GM13977 (cell line): ENCODE measurements around the gene DNAH6.

Experiments used
- DNase-seq: peaks from one replicate; pipeline ENCODE4 v3.0.0; 2012; ENCODE audit warnings: low spot score
- in situ Hi-C: fragments of 300-500 bp; cut with MboI; formaldehyde crosslinking; loops from one replicate; pipeline ENCODE4 v1.12.0; 2022; ENCODE audit warnings: low sequenced_read_pairs, low pct_unique_long_range_greater_than_20kb, mixed read lengths, inconsistent platforms; ENCODE audit not compliant: unreplicated experiment
- TF ChIP-seq, protein P1 (sequence below): IDR thresholded peaks from 2 replicates; pipeline ENCODE4 v1.5.1; 2012; ENCODE audit warnings: mild to moderate bottlenecking, control low read depth; ENCODE audit not compliant: insufficient read depth; ENCODE audit errors: extremely low read depth, missing control alignments

The DNAH6 gene

DNA sequence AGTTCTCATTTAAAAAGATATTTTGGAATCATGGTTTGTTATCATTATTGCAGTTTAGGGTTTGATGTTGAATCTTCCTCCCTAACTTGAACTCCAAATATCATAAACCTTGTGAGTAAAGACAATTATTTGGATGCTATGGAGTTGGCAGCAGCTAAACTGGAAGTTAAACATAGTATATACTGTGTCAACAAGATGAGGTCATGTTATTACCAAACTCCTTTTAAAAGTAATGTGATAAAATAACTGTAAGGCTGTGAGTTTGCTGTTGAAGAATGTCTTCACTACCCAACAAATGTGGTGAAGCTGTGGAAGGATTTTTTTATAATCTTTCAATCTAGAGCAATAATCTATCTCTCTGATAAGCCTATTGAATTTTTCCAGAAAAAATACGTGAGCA is 16.0 kb downstream of the DNAH6 start:
- in situ Hi-C loops, result no loop called here
- DNase-seq, result no peak
- TF ChIP-seq, protein P1, sequence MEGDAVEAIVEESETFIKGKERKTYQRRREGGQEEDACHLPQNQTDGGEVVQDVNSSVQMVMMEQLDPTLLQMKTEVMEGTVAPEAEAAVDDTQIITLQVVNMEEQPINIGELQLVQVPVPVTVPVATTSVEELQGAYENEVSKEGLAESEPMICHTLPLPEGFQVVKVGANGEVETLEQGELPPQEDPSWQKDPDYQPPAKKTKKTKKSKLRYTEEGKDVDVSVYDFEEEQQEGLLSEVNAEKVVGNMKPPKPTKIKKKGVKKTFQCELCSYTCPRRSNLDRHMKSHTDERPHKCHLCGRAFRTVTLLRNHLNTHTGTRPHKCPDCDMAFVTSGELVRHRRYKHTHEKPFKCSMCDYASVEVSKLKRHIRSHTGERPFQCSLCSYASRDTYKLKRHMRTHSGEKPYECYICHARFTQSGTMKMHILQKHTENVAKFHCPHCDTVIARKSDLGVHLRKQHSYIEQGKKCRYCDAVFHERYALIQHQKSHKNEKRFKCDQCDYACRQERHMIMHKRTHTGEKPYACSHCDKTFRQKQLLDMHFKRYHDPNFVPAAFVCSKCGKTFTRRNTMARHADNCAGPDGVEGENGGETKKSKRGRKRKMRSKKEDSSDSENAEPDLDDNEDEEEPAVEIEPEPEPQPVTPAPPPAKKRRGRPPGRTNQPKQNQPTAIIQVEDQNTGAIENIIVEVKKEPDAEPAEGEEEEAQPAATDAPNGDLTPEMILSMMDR, result no peak

DNA sequence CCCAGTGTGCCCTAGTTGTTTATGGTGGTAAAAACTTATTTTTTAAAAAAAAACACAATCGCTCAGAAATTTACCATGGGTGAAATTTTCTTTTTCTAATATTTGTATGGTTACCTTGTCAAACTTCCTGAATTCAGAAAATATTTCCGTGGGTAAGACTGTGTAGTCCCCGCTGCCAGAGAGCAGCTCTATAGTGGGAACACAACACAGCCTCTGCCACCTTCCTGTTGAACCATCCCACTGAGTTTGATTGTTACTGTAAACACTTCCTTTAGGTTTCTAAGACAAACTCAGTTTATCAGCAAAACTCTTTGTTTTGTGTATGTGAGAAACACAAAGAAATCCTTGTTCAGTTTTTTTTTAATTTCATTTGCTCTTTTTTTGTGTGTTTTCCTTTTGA is 17.9 kb downstream of the DNAH6 start:
- TF ChIP-seq, protein P1, result no peak
- in situ Hi-C loops, result no loop called here
- no peak for DNase-seq

DNA sequence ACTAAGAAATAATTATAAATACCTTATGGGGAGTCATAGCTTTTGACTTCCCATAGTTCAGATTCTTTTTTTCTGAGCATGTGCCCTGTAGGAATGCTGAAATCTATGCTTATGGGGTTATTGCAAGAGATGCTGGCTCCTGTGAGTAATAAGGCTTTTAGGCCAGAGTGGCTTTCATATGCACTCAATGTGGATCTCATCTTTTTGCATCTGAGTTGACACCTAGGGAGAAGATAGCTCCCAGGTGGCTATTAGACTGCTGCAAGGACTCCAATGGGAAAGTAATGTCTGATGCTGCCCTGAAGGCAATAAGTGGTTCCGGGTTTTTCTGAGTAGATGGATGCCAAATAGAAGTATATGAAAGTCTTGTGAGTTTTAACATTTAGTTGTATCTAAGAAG is 21.0 kb downstream of the DNAH6 start:
- in situ Hi-C loops, result no loop called here
- DNase-seq, result no peak
- TF ChIP-seq, protein P1, result no peak

DNA sequence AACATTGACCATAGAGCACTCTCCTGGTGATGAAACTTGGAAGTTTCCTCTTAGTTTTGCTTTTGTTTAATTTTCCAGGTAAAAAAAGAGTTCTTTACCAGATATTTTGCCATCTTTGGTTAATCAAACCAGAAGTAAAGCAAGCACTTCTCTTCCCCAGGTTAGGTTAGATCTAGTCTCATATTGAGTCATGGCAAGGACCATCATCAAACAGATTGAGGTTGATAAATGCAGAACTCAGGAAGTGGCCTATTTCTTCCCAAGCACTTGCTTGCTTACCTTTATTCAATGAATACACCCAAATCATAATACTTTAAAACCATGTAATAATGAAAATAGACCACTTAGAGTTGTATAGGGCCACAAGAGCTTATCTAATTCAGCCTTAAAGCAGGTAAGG is 23.4 kb downstream of the DNAH6 start:
- TF ChIP-seq, protein P1, result no peak
- DNase-seq, result no peak
- in situ Hi-C loops, result no loop called here

DNA sequence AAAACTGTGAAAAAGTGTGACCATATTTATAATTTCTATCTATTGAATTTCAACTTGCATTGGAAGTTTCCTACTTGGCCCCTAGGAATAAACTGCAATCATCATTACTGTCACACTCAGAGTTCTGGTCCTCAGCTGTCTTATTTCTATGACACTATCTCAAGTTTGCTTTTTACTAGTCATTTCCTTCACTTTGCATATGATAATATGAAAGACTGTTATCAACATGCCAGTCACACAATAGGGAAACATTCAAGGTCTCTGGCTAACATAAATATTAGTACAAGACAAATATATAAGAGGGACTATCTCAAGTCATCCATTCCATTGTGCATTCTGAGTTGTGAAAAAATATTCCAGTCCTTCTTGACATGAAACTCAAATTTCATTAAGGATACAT is 28.7 kb downstream of the DNAH6 start:
- in situ Hi-C loops, result no loop called here
- TF ChIP-seq, protein P1, result no peak
- DNase-seq, result no peak

DNA sequence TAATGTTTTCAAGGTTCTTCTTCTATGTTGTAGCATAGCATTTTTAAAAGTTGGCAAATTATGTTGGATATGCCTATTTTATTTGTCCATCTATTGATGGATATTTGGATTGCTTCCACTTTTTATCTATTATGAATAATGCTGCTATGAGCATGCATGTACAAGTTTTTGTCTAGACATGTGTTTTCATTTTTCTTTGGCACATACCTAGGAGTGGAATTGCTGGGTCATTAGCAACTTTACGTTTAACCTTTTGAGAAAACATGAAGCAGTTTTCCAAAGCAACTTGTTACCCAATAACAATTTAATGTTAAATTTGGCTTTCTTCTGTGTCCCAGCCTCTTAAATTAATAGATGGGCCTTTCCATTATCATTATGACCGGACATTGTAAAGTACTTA is 30.3 kb downstream of the DNAH6 start:
- no peak for DNase-seq
- TF ChIP-seq, protein P1, result no peak
- in situ Hi-C loops, result no loop called here

DNA sequence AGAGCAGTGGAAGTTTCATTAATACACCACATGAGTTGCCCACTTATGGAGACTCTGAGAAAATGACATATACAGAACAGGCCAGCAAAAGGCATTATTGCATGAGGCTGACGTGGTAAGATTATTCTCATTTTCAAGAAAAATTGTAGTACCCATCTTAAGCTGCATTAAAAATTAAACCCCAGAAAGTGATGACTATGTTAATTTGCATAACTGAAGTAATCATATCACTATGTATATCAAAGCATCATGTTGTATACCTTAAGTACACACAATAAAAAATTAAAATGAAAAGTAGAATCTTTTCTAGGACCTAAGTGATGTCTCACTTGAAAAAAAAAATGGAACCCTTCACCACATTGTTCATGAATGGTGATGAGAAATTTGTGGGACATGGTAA is 32.0 kb downstream of the DNAH6 start:
- in situ Hi-C loops, result no loop called here
- DNase-seq, result no peak
- TF ChIP-seq, protein P1, result no peak
